HuH-7.5 (cell line): ENCODE data around the gene ARHGAP31.
"Not testable (repeated sequence)": the region's sequence is repeated elsewhere in the genome, so short reads cannot be mapped to it uniquely, and the experiment has no call there.

Source experiments
- DNase-seq: peaks from one replicate; pipeline ENCODE4 v3.0.0; 2011; ENCODE audit warnings: low spot score

The ARHGAP31 gene

GRCh38 chr3:119295816-119296726 is 1.9 kb downstream of the ARHGAP31 start:
- no peak for DNase-seq

DNA sequence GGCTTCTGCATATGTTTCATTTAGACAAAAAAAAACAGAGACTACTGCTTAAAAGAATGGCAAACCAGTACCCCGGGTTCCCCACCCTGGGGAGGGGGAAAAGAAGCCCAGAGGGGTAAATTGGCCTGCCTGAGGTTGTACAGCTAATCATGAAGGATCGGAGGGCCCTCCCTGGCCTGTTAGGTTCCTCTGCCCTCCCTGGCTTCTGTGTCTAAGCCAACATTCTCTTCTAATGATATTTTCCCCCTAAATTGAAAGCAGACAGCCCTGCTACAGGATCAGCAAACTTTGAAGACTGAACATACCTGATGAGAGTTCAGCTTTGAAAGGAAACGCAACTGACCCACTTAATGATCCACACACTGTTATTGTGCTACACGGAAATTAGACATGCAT is 2.5 kb downstream of the ARHGAP31 start:
- DNase-seq = no peak

GRCh38 chr3:119297169-119297568 is 3.0 kb downstream of the ARHGAP31 start:
- DNase-seq = no peak

DNA sequence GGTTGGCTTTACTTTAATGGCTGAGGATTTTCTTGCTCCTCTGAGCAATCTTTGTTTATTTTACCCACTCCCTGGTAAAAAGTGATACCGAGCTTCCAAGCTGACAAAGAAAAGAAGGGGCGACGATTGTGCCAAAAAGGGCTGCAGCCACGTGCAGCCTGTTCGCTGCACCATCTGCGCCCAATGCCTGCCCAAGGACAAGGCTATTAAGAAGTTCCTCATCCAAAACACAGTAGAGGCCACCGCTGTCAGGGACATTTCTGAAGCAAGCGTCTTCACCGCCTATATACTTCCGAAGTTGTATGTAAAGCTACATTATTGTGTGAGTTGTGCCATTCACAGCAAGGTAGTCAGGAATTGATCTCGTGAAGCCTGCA is 4.4 kb downstream of the ARHGAP31 start:
- no peak for DNase-seq

- DNase-seq = no peak
Observed at GRCh38 chr3:119300991-119301391, 6.8 kb downstream of the ARHGAP31 start.

GRCh38 chr3:119301662-119302061 is 7.5 kb downstream of the ARHGAP31 start:
- no peak for DNase-seq

DNA sequence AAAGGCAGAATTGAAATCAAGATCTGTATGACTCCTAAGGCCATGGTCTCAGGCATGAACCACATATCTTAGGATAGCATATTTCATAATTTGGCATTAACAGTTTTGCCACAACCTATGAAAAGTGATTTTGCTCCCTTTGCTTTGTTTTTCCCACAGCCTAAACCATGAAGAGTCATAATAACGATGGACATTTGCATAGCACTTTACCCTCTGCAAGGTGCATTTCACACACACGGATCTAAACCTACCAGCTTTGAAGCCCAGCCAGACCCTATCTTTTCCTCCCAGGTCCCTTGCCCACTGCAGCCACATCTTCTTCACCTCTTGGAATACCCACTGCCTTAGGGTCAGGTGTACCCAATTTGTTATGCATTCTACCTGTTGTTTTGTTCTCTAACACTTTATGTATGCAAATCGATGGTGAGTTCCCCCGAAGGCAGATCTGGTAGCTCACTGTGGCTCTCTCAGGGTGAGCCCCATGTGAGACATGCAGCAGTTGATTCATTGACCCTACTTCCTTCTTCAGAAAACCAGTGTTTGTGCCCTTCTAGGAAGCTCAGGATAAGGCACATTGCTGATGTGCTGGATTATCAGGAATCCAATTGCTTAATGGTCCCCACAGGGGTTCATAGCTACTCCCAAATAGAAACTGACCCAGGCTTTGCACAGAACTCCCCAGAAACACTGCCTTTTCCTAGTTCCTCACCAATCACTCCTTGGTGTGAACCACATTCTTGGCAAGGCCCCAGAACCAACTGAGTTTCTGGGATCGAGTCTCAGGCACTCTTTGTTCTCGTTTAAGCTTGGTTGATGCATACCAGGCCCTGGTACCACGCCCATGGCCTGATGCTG is 8.7 kb downstream of the ARHGAP31 start:
- DNase-seq = no peak

DNA sequence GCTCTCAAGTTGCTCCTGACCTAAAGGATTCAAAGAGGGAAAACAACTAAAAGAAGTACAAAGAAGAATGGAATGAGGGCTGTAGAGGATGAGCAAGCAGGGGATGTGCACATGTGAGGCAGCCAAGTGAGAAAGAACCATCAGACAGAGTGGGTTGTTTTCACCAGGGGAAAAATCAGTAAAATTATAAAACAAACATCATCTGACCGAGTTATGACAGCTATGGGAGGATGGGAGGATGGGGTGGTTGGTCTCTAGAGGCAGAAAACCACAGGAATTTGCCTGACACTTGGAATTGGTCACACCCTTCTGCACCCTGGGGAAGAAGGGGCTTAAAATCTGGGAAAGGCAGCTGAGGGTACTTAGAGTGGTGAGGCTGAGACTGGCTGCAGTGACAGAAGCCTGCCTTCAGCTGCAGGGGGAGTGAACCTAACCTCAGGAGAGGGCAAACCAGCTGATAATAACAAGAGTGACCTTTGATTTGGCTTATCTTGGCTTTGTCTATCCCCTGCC is 10.1 kb downstream of the ARHGAP31 start:
- no peak for DNase-seq

DNA sequence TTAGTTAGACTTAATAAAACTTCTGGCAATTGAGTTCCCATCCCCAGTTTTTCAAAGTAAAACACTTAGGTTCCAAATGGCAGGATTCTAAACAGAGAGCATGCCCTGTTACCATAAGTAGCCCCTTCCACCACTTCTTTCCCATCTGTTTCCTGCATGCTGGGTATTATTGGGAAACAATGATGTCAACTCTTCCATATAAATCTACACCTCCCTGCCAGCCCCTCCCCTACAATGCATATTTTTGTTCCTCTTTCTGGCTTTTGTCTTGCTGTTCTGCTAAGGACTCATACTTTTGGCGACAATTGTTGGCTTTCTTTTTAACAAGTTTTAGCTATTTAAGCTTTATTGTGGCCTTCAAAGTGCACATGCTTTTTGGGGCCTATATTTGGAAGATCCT is 11.1 kb downstream of the ARHGAP31 start:
- DNase-seq = no peak

- not testable (repeated sequence) for DNase-seq
Observed at GRCh38 chr3:119306378-119306777, 12.2 kb downstream of the ARHGAP31 start.

DNA sequence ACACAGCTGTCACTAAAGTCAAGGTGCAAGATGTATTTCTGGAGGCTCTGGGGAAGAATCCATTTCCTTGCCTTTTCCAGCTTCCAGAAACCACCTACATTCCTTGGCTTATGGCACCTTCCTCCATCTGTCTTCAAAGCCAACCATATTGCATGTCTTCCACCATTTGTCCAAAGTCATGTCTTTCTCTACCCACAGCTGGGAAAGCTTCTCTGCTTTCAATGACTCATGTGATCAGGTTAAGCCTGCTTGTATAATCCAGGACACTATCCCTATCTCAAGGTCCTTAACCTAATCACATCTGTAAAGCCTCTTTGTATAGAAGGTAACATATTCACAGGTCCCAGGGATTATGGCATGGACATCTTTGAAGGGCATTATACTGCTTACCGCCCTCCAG is 14.2 kb downstream of the ARHGAP31 start:
- no peak for DNase-seq

DNA sequence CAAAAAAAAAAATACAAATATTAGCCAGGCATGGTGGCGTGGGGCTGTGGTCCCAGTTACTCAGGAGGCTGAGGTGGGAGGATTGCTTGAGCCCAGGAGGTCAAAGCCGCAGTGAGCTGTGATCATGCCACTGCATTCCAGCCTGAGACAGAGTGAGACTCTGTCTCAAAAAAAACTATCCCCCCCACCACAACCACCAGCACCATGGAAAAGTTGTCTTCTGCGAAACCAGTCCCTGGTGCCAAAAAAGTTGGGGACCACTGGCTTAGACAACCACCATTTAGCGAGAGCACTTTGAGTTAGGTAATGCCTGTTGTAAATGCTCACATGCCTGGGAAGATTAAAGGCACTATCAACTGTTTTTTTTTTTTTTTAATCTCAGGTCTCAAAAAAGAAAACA is 15.4 kb downstream of the ARHGAP31 start:
- no peak for DNase-seq

DNA sequence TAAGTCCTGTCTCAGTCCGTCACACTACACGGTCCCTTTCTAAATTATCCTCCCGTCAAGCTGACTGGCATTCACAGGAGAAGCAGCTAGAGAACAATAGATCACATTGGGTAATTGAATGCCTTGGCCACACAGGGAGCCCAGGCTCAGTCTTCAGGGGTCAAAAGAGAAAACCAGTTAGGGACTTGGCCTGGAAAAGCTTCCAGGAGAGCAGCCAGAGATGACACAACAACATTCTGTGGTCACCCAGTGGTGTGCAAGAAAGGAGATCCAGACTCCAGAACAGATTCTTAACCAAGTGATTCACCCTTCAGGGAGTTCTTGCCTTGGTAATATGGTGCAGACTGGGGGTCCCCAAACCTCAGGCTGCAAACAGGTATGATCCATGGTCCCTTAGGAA is 15.9 kb downstream of the ARHGAP31 start:
- no peak for DNase-seq

GRCh38 chr3:119311081-119311925 is 17.1 kb downstream of the ARHGAP31 start:
- no peak for DNase-seq

DNA sequence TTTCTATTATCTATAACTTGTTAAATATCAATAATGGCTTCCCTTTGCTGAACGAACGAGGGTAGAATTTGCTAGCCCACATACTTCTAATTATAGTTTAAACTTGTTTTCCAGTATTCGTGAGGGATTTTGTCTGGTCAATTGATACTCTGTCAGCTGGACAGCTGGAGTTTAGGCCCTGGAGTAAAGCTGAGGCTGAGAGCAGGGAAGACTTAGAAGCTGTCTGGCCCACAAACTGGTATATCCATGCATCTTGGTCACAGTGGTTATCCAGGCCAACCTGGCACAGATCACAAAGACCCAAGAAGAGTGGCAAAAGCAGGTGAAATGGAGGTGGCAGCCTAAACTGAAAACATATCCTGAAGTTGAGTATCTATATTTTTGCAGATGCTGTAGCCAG is 19.3 kb downstream of the ARHGAP31 start:
- no peak for DNase-seq

GRCh38 chr3:119314821-119315220 is 20.6 kb downstream of the ARHGAP31 start:
- DNase-seq = no peak

GRCh38 chr3:119315600-119316312 is 21.6 kb downstream of the ARHGAP31 start:
- DNase-seq = no peak

DNA sequence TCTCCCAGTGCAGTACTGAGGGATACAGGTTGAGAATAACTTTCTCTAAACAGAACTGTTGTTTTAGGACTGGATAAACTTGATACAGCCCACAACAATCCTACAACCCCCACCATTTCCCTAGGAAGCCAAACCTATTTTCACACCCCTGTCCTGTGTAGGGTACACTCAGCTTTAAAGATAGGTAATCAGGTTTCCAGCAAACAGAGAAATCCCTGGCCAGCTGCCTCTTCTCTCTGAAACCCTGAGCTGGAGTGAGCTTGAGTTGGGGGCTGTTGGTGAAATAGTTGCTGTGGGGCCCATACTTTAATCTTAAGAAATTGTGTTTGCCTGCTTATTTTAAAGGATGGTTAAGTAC is 22.1 kb downstream of the ARHGAP31 start:
- DNase-seq = no peak

GRCh38 chr3:119318876-119319275 is 24.7 kb downstream of the ARHGAP31 start:
- no peak for DNase-seq

DNA sequence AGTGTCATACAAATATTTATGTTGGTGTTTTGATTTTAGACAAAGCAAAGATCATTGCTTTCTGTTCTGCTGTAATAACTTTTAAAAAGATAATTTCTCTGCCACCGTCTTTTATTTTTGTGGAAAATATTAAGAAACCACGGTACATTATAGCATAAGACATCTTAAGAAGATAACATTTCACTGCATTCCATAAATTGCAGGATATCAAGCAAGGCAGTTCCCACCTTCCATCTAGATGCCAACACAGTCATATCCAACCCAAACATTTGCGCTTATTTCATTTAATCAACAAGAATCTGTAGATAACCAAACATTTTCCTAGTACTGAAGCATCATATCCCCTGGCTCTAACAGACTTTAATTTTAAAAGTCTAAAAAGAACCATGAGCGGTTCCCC is 25.1 kb downstream of the ARHGAP31 start:
- no peak for DNase-seq

- DNase-seq = not testable (repeated sequence)
Observed at GRCh38 chr3:119320785-119321184, 26.6 kb downstream of the ARHGAP31 start.
